SHP77 treated with DMSO at 0.1 percent for 48 hours (cell line): ENCODE results near the gene ADNP.

ENCODE experiments used
- DNase-seq: peaks from one replicate; lab custom pipeline; 2025; lab: John Stamatoyannopoulos, UW

ADNP gene

GRCh38 chr20:50848341-50848808 is 82.9 kb downstream of the ADNP start:
- DNase-seq = no peak

GRCh38 chr20:50845566-50846215 is 85.5 kb downstream of the ADNP start:
- DNase-seq = no peak

GRCh38 chr20:50844430-50845100 is 86.7 kb downstream of the ADNP start:
- DNase-seq = no peak

- no peak for DNase-seq
These were observed 87.6 kb downstream of the ADNP start for GRCh38 chr20:50843331-50844276.

GRCh38 chr20:50842821-50843220 is 88.4 kb downstream of the ADNP start:
- DNase-seq = no peak
